ENCODE data around the gene PSMG4. TPM values are rescaled to one million over a fixed set of nuclear protein-coding genes. Genes with fewer than 3 reads are reported as not detected.

Gene PSMG4
- total RNA-seq, 1 donor from 2014 or later: 16.9 TPM

DNA sequence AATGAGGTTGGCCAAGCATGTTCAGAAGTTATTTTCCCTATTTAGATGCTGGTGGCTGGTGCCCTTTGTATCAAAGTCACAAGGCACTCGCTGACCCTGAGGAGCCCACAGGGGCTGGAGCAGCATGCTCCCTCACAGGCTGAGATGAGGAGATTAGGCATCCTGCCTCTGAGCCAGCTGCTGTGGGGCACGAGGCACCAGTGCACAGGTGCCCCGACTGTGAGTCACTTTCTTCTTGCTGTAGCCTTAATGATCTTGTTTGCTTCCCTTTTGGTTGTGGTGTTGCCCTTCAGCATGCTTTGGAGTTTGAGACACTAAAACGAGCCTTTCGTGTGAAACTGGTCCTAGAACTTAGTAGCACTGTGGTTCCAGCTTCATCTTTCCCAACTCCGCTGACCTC lies 4.3 kb downstream of the PSMG4 start:
- TF ChIP-seq, protein P1, sequence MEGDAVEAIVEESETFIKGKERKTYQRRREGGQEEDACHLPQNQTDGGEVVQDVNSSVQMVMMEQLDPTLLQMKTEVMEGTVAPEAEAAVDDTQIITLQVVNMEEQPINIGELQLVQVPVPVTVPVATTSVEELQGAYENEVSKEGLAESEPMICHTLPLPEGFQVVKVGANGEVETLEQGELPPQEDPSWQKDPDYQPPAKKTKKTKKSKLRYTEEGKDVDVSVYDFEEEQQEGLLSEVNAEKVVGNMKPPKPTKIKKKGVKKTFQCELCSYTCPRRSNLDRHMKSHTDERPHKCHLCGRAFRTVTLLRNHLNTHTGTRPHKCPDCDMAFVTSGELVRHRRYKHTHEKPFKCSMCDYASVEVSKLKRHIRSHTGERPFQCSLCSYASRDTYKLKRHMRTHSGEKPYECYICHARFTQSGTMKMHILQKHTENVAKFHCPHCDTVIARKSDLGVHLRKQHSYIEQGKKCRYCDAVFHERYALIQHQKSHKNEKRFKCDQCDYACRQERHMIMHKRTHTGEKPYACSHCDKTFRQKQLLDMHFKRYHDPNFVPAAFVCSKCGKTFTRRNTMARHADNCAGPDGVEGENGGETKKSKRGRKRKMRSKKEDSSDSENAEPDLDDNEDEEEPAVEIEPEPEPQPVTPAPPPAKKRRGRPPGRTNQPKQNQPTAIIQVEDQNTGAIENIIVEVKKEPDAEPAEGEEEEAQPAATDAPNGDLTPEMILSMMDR (IDR thresholded peaks at IDR 0.05): no peak
- ATAC-seq (no peak), DNase-seq (no peak)
- peaks cover 19% of the 10 kb centered on the region for H3K36me3 ChIP-seq
- no peak overlapping the region for H3K27ac ChIP-seq
- intact Hi-C loops (cut with DNase I): no loop called here
- H3K4me1 ChIP-seq: peaks cover 27% of the 10 kb centered on the region
- H3K4me3 ChIP-seq: no peak overlapping the region
- no peaks in the 10 kb centered on the region for H3K9me3 ChIP-seq
- no peaks in the 10 kb centered on the region for H3K27me3 ChIP-seq

DNA sequence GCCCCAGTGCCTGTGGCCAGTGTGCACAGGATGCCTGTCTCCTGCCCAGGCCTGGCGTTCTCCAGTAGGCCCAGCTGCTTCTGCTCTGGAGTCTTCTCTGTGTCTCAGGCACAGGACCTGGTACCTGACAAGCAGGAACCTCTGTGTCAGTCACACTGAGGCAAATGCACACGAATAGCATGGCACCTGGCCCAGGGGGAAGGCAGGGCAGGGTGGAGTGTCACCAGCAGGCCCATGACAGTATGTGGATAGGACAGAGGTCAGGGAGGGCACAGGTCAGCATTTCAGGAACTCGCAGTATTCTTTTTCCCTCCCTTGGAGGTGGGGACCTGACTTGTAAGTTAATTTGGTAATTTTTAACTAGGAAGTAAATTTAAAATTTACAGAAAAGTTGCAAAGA lies 5.6 kb downstream of the PSMG4 start:
- peaks cover 32% of the 10 kb centered on the region for H3K36me3 ChIP-seq
- DNase-seq (no peak), ATAC-seq (no peak)
- TF ChIP-seq, protein P1 (IDR thresholded peaks at IDR 0.05): no peak
- intact Hi-C loops (cut with DNase I): no loop called here
- no peaks in the 10 kb centered on the region for H3K27me3 ChIP-seq
- peaks cover 27% of the 10 kb centered on the region for H3K4me1 ChIP-seq
- H3K9me3 ChIP-seq: no peaks in the 10 kb centered on the region
- no peak overlapping the region for H3K4me3 ChIP-seq
- no peak overlapping the region for H3K27ac ChIP-seq

DNA sequence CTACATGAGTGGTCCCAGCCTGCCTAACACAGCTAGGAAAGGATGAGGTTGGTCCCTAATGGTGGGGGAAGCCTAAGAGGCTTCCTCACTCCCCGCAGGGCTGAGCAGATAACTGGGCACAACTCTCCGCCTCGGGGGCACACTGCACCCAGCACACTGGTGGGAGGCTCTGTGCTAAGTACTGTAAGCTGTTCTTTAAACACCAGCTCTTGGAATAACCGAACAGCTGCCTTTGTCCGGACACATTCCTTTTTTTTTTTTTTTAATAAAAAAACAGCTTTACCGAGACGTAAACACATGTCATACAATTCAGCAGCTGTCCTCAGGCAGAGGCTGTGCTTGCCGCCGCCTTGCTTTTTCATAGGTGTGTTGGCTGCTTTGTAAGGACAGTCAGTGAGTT lies 6.9 kb downstream of the PSMG4 start:
- H3K27ac ChIP-seq: no peak overlapping the region
- ATAC-seq (no peak), DNase-seq (no peak)
- H3K27me3 ChIP-seq: no peaks in the 10 kb centered on the region
- no peaks in the 10 kb centered on the region for H3K9me3 ChIP-seq
- H3K4me3 ChIP-seq: no peak overlapping the region
- TF ChIP-seq, protein P1 (IDR thresholded peaks at IDR 0.05): no peak
- intact Hi-C loops (cut with DNase I): no loop called here
- H3K4me1 ChIP-seq: peaks cover 16% of the 10 kb centered on the region
- H3K36me3 ChIP-seq: peaks cover 38% of the 10 kb centered on the region

DNA sequence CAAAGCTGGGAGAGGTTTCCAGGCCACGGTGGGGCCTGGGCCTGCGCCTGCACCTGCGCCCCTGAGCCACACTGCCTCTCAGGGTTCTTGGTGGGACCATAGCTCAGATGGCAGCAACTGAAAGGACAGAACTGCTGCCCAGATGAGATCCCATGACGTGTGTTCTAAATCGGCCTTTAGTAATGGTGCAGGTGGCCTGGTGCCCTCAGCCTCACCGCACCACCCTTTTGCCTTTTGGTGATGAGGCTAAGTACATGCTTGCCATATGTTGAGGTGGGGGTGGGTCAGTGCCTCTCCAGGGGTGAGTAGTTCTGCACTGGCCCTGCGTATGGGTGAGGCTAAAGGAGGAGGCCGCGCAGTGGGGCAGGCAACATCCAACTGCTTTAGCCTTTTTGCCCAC lies 7.4 kb downstream of the PSMG4 start:
- H3K27ac ChIP-seq: no peak overlapping the region
- peaks cover 11% of the 10 kb centered on the region for H3K4me1 ChIP-seq
- no peak for ATAC-seq

DNA sequence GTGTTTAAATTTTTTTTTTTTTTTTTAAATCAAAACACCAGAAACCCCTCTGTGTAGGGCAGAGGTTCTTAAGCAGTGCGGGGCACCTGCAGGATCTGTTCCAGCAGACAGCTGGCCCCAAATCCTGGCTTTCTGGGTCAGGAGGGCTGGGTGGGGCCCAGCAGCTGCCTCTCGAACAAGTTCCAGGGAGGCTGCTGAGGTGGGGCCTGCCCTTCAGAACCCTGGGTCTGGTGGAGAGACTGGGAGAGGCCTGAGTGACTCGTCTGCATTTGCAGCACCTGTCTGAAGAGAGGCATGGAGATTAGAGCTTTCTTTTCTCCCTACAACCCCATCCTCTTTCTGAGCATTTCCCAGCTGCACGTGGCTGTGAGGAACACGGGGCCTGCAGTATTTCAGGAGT lies 8.4 kb downstream of the PSMG4 start:
- Histone ChIP-seq H3K4me3 (no peak overlapping the region), H3K4me1 (peaks cover 1% of the 10 kb centered on the region), H3K27ac (no peak overlapping the region), H3K36me3 (peaks cover 52% of the 10 kb centered on the region), H3K9me3 (no peaks in the 10 kb centered on the region), H3K27me3 (no peaks in the 10 kb centered on the region)
- ATAC-seq (peak; percentile 57), DNase-seq (no peak)
- intact Hi-C loops (cut with DNase I): no loop called here
- TF ChIP-seq, protein P1 (IDR thresholded peaks at IDR 0.05): no peak

More for the DNA sequence above, 7.4 kb downstream of the PSMG4 start:
- Histone ChIP-seq H3K36me3 (peaks cover 42% of the 10 kb centered on the region), H3K9me3 (no peaks in the 10 kb centered on the region), H3K4me3 (no peak overlapping the region), H3K27me3 (no peaks in the 10 kb centered on the region)
- TF ChIP-seq, protein P1 (IDR thresholded peaks at IDR 0.05): no peak
- intact Hi-C loops (cut with DNase I): no loop called here
- no peak for DNase-seq

DNA sequence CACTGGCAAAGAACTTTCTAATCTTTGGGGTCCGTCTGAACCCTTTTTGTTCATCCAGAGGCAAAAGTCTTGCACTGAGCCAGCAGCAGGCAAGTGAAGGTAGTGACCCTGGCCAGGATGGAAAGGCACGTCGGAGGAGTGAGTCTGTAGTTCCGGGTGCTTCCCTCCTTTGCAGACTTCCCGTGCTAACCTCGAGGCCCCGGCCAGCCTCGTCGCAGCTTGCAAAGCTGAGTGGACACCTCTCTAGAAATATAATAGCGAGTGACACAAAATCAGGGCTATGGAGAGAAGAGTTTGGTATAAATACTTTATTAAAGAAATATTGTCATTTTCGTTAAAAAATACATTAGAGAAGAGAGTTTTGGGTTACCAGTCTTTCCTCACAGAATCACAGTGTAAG lies 9.9 kb downstream of the PSMG4 start:
- TF ChIP-seq, protein P1 (IDR thresholded peaks at IDR 0.05): no peak
- no peak for DNase-seq
- Histone ChIP-seq H3K9me3 (no peaks in the 10 kb centered on the region), H3K4me3 (no peak overlapping the region), H3K27ac (no peak overlapping the region), H3K4me1 (no peaks in the 10 kb centered on the region), H3K27me3 (no peaks in the 10 kb centered on the region), H3K36me3 (peaks cover 58% of the 10 kb centered on the region)
- no peak for ATAC-seq
- intact Hi-C loops (cut with DNase I): no loop called here
